ENCODE data around the gene CRYGN.
A peak's percentile ranks its signal among the peaks of the same experiment; 100 is the strongest.

Gene CRYGN

DNA sequence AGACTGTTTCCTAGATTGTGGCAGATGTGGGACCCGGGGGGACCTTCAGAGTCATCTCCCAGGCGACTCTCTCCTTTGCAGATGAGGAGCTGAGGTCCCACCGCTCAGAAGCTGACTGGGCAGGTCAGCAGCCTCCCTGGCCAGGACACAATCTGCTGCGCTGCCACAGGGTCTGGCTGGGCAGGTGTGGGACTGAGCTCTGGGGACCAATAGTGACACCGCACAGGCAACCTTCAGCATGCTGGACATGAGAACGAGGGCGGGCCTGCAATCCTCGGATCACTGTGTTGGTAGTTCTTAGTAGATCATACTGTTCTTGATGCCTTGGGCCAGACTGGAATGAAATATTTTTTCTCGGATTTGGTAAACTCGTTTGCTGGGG lies 20.5 kb upstream of the CRYGN start:
- DNase-seq (ENCODE audit: low read depth in 1 of 2, low spot score in 1 of 2), result no peak

DNA sequence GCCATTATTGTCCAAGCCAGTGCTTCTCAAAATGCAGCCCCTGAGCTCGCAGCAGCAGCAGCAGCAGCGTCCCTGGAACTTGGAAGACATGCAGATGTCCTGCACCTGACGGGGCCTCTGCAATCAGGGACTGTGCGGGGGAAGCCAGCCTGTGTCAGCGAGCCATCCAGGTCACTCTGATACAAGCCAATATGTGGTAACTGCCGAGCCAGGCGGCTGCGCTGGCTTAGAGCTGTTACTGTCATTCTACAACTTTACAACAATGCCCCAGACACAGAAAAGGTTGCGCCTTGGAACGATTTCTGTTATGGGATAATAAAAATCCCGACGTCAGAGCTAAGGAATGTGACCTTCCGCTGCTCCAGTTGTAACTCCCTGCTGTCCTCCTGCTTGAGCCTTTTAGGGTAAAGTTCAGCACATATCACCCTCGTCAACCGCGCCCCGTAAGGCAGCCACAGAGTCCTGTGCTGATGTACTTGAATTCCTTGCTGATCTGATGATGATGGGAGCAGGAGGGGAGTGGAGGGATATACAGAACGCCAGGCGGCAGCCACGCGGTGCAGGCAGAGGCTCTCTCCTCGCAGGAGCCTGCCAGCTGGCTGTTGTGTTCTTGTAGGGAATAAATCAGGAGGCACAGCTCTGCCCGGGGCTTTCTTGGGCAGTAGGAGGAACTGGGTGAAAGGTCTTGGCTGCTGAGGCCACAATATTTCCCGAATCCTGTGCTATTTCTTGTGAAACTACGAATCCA lies 20.0 kb upstream of the CRYGN start:
- DNase-seq (ENCODE audit: low read depth in 1 of 2, low spot score in 1 of 2), result no peak

DNA sequence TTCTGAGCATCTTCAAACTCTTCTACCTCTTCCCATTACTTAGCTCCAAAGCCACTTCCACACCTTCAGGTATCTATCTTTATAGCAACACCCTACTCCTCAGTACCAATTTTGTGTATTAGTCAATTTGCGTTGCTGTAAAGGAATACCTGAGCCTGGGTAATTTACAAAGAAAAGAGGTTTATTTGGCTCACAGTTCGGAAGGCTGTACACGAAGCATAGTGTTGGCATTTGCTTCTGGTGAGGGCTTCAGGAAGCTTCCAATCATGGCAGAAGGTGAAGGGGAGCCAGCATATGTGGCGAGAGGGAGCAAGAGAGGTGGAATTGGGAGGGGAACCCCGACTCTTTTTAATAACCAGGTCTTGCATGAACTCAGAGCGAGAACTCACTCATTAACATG lies 17.6 kb upstream of the CRYGN start:
- DNase-seq (ENCODE audit: low read depth in 1 of 2, low spot score in 1 of 2), result no peak

DNA sequence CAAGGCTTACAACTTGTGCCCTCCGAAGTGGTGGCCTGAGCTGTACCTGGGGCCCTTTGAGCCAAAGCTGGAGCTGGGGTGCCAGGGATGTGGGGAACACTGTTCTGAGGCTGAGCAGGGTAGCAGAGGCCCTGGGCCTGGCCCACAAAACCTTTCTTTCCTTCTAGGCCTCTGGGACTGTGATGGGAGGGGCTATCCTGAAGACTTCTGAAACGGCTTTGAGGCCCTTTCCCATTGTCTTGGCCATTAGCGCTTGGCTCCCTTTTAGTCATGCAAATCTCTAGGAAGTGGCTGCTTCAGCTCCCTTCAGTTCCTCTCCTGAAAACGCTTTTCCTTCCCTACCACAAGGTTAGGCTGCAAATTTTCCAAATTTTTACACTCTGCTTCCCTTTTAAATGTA lies 16.8 kb upstream of the CRYGN start:
- no peak for DNase-seq (ENCODE audit: low read depth in 1 of 2, low spot score in 1 of 2)

DNA sequence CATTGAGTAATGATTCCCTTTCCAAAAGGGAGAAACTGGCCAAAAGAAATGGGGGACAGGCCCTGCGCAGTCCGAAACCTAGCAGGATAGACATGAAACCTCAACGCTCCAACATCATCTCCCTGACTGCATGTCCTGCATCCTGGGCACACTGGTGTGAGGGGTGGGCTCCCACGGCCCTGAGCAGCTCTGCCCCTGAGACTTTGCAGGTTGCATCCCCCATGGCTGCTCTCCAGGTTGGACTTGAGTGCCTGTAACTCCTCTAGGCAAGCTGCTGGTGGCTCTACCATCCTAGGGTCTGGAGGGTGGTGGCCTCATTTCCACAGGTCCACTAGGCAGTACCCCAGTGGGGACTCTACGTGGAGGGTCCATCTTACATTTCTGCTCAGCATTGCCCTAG lies 16.3 kb upstream of the CRYGN start:
- DNase-seq (ENCODE audit: low read depth in 1 of 2, low spot score in 1 of 2), result no peak

DNA sequence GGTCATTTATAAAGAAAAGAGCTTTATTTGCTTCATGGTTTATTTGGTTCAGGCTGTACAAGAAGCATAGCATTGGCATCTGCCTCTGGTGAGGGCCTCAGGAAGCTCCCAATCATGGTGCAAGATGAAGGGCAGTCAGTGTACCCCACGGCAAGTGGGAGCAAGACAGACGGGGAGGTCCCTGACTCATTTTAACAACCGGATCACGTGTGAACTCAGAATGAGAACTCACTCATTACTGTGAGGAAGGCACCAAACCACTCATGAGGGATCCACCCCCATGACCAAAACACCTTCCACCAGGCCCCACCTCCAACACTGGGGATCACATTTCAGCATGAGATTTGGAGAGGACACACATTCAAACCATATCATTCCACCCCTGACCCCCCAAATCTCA lies 15.7 kb upstream of the CRYGN start:
- no peak for DNase-seq (ENCODE audit: low read depth in 1 of 2, low spot score in 1 of 2)

DNA sequence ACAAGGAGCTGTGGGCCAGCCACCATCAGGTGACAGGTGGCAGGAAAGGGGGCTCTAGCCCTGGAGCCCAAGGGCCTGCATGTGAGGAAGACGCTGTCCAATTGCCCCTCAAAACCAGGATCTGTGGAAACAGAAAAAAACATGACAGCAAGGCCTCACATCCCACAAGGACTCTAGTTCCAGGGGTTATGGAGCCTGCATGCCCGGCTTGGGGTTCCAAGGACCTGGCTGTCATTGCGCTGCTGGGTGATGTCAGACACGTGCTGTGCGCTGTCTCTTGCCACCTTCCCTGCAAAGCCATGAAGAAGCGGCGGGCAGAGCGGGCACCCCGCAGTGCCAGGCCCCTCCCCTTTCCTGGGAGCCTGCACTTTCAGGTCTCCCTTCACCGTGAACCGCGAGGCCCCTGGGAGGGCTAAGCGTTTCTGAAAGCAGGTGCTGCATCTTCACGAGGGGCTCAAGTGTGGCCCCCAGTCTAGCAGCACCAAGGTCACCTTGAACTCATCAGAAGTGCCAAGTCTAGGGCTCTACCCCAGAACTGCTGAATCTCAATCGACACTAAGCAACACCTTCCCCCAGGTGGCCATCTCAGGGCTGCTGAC lies 15.1 kb upstream of the CRYGN start:
- no peak for DNase-seq (ENCODE audit: low read depth in 1 of 2, low spot score in 1 of 2)

DNA sequence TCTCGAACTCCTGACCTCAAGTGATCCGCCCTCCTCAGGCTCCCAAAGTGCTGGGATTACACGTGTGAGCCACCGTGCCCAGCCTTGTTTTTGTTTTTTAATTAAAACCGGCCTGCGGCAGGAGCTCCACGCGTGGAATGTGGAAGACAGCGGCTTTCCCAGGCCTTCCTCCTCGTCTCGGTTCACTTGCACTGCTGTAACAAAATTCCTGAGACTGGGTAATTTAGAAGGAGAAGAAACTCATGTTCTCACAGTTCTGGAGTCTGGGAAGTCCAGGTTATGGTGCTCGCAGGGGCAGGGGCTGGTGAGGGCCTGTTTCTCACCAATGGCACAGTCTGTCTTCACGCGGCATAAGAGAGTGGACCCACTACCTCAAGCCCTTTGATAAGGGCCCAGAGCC lies 14.4 kb upstream of the CRYGN start:
- no peak for DNase-seq (ENCODE audit: low read depth in 1 of 2, low spot score in 1 of 2)

DNA sequence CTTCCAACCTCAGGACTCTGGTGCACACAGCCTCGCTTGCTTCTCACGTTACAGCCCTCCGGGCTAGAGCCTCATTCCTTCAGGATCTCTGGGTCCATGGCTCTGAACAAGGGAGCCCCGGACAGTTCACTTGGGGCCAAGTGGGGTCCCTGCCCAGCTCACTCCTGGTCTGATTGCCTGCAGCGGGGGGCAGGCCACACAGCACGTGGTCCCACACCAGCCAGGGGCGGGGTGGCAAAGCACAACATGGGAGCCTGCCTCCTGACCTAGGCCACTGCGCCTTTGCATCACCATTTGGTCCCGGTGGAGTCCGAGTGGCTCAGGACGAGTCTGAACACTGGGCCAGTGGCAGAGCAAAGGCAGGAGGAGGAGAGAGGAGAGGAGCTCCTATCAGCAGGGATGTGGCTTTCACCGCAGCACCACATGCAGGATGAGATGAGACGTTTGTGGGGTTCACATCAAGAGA lies 13.4 kb upstream of the CRYGN start:
- no peak for DNase-seq (ENCODE audit: low read depth in 1 of 2, low spot score in 1 of 2)

DNA sequence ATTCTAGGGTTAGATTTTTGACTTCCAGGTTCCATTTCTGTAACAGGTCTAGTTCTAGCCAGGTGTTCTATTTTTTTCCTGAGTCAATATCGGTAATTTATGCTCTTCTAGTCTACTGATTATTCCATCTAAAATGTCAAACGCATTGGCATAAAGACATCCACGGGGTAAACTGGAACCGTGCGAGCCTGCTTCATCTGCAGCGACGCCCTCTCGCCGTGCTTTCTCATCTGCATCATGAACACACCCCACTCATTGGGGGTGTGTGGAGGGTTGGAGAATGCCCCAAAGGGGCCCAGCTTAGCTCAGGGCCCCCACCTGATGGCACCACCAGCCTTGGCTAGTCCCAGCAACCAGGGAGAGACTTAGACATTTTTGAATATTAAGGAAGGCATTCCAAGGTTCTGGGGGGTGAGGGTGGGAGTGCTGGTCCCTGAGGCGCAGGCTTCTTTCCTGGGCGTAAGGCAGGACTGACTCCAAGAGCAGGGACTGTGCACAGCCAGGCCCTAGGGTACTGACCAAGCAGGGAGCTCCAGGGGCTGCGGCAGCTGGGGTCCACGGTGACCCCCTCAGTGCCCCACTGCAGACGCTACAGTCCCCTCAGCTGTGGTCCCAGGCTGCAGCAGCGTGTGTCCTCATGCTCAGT lies 12.9 kb upstream of the CRYGN start:
- no peak for DNase-seq (ENCODE audit: low read depth in 1 of 2, low spot score in 1 of 2)

DNA sequence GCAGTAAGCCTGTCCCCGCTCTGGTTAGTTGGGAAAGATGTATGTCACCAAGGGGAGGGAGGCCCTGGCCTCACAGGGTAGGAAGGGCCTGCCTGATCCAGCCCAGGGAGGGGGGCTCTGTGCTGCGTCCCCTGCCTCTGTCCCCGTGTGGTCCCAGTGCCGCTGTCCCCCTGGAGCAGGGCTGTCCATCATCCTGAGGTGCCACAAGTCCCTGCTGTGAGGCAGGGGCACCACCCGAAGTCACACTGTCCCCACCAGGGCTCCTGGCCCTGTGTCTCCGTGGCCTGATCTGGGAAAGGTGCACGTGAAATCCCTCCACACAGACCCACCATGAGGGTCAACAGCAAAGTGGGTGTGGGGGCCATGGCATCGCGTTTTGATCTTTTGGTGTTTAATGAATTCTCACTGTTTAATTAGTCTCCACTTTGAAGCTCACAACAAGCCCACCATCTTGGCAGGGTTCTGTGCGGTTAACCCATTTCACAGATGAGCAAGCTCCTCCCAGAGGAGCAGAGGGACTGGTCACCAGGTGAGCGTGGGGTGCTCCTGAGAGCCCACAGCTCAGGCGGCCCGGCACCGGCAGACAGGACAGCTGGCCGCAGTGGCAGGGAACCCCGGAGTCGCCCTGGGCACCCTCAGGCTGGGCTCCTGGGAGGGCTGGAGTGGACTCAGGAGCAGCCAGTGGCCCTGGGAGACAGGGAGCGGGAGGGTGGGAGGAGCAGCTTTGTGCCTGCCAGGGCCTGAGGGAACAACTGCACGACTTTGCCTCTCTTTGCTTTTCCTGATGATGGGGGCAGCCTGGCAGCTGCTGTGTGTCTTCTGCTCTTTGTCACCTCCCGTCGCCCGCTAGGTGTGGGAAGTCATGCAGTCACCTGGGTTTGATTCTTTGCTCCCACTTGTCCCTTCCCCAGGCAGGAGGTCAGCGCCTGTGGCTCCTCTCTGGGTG lies 12.0 kb upstream of the CRYGN start:
- no peak for DNase-seq (ENCODE audit: low read depth in 1 of 2, low spot score in 1 of 2)

DNA sequence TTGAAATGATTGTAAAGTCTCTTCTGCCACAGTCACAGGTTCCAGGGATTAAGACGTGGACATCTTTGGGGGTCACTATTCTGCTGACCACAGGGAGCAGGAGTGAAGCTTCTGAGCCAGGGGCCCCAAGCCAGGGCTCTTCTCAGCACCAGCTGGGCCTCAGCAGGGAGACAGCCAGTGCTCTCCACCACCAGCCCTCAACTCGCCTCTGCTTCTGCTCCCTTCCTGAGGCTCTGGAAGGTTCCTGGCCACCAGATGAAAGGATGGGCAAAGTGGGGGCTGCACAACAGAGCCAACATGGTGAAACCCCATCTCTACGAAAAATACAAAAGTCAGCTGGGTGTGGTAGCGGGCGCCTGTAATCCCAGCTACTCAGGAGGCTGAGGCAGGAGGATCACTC lies 11.2 kb upstream of the CRYGN start:
- no peak for DNase-seq (ENCODE audit: low read depth in 1 of 2, low spot score in 1 of 2)

DNA sequence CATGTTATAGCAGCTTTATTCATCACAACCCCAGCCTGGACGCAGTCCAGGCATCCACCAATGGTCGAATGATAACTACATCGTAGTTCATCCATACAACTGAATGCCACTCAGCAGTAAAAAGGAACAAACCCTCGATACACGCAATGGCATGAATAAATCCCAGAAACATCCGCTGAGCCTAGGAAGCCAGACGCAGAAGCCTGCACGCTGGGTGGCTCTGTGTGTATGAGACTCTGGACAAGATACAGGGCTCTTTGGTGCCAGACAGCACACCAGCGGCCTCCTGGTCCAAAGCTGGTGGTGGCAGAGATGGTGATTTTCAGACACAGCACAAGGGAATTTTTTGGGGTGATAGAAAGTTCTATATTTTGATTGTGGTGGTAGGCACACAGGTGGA lies 10.0 kb upstream of the CRYGN start:
- no peak for DNase-seq (ENCODE audit: low read depth in 1 of 2, low spot score in 1 of 2)

DNA sequence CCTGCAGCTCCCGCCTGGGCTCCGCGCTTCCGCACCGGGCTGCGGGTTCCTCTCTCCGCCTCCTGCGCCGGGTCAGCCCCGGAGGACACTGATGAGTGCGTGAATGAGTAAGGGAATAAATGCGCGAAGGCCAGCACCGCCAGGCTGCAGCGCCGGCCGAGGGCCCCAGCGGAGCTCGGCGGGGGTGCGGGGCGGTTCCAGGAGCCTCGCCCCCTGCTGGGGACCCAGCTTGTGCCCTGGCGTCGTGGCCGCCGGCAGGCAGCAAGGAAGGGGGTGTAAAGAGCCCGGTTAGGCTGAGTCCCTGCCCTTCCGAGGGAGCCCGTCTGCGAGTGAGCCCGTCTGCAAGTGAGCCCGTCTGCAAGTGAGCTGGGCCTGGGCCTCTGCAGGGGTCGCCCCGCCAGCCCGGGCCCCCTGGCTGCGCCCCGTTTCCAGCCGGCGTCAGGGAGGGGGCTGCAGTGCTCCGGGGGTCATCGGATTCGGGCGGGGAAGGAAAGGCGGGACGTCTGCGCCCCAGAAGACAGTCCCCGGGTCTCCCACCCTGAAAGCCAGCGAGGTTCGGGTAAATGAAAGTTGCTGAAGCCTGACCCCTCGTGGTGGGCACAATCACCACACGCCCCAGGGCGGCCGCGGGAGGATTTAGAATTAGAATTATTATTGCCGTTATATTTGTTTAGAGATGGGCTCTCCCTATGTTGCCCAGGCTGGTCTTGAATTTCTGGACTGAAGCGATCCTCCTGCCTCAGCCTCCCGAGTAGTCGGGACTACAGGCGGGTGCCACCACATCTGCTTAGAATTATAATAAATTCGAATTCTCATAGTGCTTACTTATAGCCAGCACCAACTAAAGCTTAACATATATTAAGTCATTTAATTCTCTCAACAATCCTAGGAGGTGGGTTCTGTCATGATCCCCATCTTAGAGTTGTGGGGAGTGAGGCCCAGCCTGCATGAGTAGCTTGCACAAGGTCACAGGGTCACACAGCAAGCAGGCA lies 8.6 kb upstream of the CRYGN start:
- peak; percentile 55 to 65 for DNase-seq (ENCODE audit: low read depth in 1 of 2, low spot score in 1 of 2)

DNA sequence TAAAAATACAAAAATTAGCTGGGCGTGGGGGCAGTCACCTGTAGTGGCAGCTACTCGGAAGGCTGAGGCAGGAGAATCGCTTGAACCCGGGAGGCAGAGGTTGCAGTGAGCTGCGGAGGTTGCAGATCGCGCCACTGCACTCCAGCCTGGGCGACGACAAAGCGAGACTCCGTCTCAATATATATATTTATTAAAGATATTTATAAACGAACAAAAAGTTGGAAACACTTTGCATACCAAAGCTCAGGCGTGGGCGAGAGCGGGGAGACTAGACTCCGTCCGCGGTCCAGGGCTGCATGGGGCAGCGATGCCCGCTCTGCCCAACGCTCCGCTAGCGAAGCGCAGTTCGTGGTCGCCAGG lies 7.9 kb upstream of the CRYGN start:
- DNase-seq (ENCODE audit: low read depth in 1 of 2, low spot score in 1 of 2), result no peak

DNA sequence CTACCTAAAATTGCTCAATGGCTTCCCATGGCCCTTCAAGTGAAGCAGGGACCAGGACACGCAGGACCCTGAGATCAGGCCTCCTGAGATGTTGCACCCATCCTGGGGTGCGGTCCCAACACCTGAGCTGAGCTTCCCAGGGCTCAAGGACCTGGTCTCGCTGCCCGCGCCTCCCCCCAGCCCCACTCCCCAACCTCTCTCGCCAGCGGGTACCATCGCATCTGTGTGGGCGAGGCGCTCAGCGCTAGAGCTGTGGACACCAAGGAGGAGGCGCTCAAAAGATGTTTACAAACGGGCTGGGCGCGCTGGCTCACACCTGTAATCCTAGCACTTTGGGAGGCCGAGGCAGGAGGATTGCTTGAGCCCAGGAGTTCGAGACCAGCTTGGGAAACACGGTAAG lies 7.4 kb upstream of the CRYGN start:
- DNase-seq (ENCODE audit: low read depth in 1 of 2, low spot score in 1 of 2), result no peak

DNA sequence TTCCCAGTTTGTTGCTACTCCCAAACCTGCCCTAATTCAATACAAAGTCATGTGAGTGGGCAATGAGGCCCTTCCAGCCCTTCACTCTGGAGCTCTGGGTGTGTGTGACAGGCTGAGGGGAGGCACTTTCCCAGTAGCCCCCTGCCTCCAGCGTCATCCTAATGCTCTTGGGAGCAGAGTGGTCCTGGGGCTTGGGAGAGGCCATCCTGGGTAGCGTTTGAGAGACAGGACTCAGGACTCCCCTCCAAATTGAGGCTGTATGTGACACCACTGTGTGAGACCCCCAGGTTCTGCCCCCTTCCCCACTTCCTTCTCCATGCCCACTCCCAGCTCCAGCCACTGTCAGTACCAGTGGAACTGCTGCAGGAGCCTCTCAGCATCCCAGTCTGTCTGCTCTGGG lies 6.5 kb upstream of the CRYGN start:
- no peak for DNase-seq (ENCODE audit: low read depth in 1 of 2, low spot score in 1 of 2)

DNA sequence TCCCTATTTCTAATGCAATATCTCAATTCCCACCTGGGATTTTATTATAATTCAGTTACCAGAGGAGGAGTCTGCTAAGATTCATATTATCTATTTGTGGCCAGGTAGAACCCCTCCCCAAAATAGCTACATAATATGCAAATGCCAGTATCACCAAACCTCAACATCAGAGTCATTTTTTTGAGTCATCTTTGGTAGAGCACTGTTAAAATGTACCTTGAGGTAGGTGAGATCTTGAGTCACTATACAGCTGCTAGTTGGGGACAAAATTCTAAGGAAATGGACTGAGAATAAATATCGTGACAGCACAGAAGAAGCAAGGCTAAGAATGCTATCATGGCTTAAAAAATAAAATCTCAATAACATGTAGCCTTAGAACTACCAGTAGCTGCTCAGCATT lies 4.7 kb upstream of the CRYGN start:
- DNase-seq (ENCODE audit: low read depth in 1 of 2, low spot score in 1 of 2), result no peak

DNA sequence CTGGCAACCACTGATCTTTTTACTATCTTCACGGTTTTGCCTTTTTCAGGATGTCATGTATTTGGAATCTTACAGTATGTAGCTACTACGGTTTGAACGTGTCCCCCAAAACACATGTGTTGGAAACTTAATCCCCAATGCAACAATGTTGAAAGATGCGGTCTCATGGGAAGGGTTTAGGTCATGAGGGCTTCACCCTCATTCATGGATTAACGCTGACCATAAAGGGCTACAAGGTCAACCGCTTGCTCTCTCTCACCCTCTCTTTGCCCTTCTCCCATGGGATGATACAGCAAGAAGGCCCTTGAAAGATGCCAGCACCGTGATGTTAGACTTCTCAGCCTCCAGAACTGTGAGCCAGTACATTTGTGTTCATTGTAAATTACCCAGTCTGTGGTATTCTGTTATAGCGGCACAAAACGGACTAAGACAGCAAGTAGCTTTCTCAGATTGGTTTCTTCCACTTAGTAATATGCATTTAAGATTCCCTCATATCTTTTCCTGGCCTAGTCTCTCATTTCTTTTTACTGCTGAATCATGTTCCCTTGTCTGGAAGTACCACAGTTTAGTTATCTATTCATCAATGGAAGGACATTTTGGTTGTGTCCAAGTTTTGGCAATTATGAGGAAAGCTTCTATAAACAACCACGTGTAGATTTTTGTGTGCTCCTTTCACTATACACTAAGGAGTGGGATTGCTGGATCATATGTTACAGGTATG lies 3.0 kb upstream of the CRYGN start:
- DNase-seq (ENCODE audit: low read depth in 1 of 2, low spot score in 1 of 2), result no peak

Measured in activated T-helper 1 cell treated with anti-CD3 and anti-CD28 coated beads, Interleukin-2, amount 50 U/mL, for 16 hours (primary cell).